NCI-H2171 treated with DMSO at 0.1 percent for 48 hours (cell line): ENCODE data around the gene SPATA13.

Experiments used
- DNase-seq: peaks from one replicate; lab custom pipeline; 2025; lab: John Stamatoyannopoulos, UW

SPATA13 gene

GRCh38 chr13:24167666-24168391 is 7.3 kb downstream of the SPATA13 start:
- no peak for DNase-seq

DNA sequence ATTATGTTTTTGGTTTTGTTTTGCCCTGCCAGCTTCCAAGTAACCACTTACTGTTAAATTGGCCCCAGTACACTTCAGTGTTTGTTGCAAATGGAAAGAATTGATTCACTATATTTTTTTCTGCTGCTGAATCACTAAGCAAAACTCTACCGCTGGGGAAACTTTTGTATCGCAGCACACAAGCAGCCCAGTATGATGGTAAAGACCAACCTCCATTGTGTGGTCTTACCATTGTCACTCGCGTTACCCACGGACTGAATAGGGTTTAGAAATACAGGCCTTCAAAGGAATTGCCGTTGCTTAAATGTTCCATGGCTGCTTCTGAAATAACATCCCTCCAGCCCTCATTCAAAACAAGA is 7.9 kb downstream of the SPATA13 start:
- no peak for DNase-seq

GRCh38 chr13:24168979-24169378 is 8.5 kb downstream of the SPATA13 start:
- DNase-seq, result no peak

DNA sequence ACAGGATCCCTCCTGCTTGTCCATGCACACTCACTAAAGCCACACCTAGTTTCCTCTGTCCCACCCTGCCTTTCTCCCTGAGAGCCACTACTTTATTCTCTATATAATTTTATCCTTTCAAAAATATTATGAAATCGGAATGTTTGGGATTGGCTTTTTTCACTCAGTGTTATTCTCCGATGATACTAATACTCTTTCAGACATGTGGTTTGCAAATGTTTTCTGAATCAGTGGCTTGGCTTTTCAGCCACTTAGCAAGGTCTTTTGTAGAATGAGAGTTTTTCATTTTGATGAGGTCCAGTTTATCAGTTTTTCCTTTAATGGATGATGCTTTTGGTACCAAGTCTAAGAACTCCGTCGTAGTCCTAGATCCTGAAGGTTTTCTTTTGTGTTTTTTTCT is 11.6 kb downstream of the SPATA13 start:
- no peak for DNase-seq

- no peak for DNase-seq
These were observed 13.3 kb downstream of the SPATA13 start for GRCh38 chr13:24173795-24174194.

DNA sequence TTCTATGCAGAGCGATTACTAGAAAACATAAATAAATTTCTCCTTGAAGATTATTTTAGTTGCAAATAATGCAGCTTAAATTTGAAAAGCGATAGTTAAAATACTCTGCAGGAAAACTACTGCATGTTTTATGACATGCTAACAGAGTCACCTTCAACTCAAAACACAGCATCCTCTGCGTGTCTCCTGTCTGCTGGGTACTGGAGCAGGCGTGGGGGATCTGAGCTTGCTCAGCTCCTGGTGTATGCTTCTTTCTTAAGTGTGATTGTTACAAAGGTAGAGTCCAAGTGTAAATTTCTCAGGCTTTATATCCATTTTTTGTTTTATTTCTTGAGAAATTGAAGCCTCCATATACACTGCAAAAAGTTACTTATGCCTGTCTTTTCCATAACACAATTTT is 15.3 kb downstream of the SPATA13 start:
- no peak for DNase-seq

DNA sequence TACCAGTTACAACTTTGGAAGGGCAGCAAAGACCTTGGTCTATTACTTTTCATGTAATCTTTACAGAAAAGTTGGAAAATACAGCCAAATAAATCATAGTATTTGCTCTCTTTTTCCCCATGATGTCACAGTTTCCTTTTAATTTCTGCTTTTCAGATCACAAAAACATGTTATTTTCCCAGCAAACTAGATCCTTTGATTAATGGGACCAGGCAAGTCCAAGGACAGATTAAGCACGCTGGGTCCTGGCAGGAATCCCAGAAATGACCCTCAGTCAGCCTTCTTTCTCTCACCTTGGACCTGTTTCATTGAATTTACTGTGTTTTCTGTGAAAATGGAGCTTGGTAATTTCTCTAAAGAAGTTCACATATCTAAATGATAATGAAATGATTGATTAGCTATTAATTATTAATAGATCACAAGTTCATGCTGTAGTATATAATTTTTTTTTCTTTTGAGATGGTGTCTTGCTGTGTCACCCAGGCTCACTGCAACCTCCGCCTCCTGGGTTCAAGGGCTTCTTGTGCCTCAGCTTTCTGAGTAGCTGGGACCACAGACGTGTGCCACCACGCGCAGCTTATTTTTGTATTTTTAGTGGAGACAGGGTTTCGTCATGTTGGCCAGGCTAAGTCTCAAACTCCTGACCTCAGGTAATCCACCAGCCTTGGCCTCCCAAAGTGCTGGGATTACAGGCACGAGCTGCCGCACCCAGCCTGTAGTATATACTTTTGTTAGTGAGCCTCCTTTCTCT is 16.0 kb downstream of the SPATA13 start:
- no peak for DNase-seq

DNA sequence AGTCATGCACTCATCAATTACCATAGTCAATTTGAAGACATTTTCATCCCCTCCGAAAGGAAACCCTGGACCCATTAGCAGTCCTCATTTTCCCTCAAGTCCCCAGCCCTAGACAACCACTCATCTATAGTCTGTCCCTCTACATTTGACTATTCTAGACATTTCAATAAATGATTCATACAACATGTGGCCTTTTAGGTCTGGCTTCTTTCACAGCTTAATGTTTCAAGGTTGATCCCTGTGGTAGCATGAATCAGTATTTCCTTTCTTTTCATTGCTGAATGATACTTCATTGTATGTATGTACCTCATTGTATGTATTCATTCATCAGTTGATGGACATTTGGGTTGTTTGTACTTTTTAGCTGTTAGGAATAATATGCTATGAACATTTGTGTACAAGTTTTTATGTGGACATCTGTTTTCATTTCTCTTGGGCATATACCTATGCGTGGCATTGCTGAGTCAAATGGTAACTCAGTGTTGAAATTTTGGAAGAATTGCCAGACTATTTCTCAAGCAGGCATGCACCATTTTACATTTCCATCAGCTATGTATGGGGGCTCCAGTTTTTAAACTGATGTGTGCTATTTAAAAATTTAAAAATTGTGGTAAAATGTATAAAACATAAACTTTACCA is 18.4 kb downstream of the SPATA13 start:
- DNase-seq, result no peak

DNA sequence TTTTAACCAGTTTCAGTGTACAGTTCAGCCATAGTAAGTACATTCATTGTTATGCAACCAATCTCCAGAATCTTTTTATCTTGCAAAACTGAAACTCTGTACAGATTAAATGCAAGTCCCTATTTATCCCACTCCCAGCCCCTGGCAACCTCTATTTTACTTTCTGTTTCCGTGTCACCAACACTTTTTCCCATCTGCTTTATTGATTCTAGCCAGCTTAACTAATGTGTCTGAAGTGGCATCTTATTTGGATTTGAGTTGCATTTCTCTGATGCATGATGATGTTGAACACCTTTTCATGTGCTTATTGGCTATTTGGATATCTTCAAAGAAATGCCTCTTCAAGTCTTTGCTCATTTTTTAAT is 18.9 kb downstream of the SPATA13 start:
- no peak for DNase-seq

DNA sequence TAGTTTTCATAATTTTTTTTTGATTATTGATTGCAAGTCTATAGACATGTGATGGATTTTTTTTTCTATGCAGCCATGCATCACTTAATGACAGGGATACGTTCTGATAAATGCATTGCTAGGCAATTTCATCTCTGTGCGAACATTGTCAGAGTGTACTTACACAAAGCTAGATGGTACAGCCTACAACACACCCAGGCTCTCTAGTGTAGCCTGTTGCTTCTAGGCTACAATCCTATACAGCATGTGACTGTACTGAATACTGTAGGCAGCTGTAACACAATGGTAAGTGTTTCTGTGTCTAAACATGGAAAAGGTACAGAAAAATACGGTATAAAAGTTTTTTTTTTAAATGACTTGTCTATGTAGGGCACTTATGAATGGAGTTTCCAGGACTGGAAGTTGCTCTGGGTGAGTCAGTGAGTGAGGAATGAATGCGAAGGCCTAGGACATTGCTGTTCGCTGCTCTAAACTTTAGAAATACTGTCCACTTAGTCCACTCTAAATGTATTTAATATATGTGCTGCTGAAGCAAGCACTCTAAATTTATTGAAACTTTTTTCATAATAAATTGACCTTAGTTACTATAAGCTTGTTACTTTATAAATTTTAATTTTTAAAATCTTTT is 20.3 kb downstream of the SPATA13 start:
- DNase-seq, result no peak

- no peak for DNase-seq
These were observed 21.6 kb downstream of the SPATA13 start for GRCh38 chr13:24181991-24182702.

DNA sequence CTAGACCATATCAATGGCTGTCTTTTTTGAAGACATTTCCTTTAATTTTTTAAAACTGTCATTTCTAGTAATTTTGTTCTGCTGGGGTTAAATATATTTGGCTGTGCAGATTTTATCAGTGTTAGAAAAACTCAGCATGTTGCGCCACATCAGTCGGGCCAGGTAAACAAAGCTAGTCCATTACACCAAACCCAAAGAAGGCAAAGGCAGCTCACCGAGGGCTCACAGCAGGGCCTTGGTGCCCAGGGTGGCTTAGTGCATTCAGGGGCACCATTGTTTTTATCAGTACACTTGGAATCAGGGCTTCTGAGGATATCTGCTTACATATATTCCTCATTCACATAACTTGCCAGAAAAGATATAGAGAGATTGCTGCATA is 22.2 kb downstream of the SPATA13 start:
- DNase-seq, result no peak

DNA sequence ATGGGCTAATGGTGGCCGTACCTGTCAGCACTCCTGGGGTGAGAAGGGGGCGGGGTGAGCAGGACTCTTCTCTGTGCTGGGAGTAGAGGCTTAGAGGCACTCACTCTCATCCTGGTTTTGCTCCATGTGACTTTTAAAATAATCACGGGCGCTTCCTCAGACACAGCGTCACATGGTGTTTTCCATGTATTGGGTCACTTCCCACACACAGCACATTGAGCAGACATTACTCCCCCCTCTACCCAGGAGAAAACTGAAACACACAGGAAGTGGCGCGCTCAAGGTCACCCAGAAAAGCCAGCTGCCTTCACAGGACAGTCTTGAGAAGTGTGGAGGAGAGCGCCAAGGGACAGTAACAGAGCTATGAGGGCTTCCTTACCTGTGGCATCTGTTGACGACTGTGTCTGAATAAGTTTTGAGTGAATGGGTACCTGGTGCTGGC is 23.2 kb downstream of the SPATA13 start:
- DNase-seq, result no peak

GRCh38 chr13:24184265-24184841 is 23.8 kb downstream of the SPATA13 start:
- no peak for DNase-seq

GRCh38 chr13:24184882-24185281 is 24.4 kb downstream of the SPATA13 start:
- no peak for DNase-seq

DNA sequence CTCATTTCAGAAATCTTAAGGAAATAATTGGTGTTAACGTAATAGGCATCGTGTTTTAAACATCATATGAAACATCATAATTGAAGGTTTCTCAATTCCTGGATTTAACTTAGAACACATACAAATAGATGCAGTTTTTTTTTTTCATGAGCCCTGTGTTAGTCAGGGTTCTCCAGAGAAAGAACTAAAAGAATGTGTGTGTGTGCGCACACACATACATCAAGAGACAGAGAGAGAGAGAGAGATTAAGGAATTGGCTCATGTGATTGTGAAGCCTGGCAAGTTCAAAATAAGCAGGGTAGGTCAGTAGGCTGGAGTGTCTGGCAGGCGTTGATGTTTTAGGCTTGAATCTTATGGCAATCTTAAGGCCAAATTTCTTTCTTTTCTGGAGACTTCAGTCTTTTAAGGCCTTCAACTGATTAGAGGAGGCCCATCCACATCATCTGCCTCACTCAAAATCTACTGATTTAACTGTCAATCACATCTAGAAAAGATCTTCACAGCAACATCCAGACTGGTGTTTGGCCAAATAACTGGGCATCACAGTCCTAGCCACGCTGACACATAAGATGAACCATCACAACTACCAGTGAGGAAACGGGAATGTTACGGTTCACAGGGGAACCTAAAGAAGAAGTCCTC is 25.2 kb downstream of the SPATA13 start:
- no peak for DNase-seq

GRCh38 chr13:24187185-24187584 is 26.7 kb downstream of the SPATA13 start:
- no peak for DNase-seq

- no peak for DNase-seq
These were observed 31.7 kb downstream of the SPATA13 start for GRCh38 chr13:24192057-24192810.

- DNase-seq, result no peak
These were observed 32.3 kb downstream of the SPATA13 start for GRCh38 chr13:24192811-24193162.

- DNase-seq, result no peak
These were observed 33.9 kb downstream of the SPATA13 start for GRCh38 chr13:24194447-24194846.

GRCh38 chr13:24195626-24196025 is 35.1 kb downstream of the SPATA13 start:
- no peak for DNase-seq
